GM03348 (cell line): ENCODE results near the gene ANTXR1.

Source experiments
- DNase-seq: peaks from one replicate; pipeline ENCODE4 v3.0.0; 2012; ENCODE audit warnings: low spot score

Gene ANTXR1

DNA sequence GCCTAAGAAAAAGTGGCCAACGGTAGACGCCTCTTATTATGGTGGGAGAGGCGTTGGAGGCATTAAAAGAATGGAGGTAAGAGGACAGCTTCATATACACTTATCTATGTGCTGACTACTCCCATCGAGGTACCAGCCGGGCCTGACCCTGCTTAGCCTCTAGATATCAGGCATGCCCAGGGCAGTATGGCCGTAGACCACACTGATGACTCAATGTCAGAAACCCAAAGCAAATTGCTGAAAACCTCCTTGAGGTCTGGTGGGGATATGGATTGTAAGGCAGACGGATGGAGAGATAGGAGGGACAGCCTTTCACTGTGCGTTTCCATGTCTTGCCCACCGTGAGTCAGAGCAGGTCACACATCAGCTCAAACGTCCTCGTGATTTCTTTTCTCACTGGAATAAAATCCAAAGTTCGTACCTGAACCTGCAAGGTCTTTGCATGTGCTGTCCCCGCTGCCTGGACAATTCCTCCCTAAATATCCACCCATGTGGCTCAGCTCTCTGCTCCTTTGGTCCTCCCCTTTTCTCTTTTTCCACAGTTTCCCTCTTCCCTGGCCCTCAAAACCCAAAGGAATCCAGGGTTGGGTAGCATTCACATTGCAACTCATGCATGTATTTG lies 168.9 kb downstream of the ANTXR1 start:
- DNase-seq: no peak

DNA sequence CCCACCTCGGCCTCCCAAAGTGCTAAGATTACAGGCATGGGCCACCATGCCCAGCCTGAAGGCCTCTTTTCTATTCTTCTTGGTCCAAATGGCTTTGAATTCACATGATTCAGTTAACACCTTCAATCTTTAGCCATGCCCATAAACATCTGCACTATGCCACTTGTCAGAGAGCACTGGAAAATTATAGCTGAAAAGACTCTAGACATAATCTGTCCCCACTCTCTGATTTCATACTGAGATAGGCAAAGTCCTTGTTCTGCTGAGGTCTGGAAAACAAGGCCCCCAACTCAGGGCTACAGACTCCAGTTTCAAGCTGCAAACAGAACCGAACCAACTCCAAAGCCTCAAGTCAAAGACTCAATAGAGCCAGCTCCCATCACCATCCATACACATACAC lies 170.7 kb downstream of the ANTXR1 start:
- DNase-seq: no peak

DNA sequence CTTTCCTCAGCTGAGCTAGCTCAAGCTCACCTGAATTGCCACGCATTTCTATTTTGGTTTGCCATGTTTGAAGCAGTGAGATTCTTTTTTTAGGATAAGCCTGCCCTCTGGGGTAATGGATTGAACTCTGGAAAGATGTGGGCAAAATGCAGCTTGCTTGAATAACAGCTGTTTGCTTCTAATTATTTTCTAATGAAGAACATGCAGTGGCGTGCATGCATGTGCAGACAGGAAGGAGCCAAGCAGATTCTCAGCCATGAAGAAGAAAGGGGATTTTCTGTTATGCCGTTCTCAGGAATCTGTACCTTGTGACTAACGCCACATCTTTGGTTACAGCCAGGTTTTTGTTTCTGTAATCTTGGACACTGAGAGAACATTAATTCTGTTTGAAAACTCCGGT lies 171.2 kb downstream of the ANTXR1 start:
- DNase-seq: no peak

DNA sequence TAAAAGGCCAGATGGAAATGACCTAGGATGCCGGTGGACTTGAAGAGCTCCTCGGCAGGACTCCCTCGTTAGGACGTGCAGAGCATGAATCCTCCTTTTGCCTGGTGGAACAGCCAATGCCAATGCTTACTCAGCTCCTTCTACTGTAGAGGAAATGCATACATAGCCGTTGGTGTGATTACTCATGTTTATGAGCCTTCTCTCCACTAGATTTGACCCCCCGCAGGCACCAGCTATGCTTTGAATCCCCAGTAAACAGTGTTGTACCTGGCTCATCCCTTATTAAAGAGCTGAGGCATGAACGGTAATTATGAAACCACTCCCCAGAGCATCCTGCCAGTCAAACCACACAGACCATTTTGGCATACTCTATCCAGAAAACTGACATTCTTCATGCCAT lies 172.8 kb downstream of the ANTXR1 start:
- no peak for DNase-seq

DNA sequence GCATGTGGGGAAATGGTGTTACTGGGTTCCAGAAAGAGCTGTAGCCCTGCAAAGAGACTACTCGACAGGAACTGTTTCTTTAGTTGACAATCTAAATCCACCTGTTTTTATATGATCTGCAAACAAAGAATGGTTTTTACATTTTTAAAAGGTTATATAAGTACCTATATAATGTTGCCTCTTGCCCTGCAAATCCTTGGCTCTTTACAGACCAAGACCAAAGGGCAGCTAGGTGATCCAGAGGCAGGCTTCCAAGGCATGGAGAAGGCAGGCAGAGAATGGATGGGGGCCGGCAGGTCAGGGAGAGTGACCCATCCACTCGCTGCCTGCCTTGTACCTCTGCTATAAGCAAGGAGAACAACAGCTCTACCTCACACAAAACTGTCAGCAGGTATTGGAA lies 173.6 kb downstream of the ANTXR1 start:
- DNase-seq: no peak

DNA sequence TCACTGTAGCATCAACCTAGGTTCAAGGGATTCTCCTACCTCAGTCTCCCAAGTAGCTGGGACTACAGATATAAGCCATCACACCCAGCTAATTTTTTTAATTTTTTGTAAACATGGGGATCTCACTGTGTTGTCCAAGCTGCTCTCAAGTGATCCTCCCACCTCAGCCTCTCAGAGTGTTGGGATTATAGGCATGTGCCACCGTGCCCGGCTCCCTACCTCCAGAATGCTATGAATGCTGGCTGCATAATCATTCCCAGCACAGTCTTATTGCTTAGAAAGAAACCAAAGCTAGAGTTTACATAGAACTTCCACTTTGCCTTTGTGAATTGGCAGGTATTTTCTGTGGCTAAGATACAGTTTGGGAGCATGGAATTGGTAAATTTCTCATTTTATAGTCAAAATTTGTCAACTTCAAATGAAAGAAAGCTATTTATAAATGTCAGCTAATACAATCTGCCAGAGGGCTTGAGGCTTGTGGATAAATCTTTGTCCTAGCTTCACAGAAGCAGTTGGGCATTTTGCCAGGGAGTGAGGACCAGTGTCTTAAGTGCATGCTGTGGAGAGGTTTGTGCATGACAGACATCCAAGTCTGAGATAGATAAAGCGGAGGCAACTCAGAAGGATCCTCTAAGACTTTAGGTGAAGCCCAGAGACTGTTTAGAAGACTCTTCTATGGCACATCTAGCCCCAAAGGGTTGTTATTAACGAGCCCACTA lies 175.4 kb downstream of the ANTXR1 start:
- DNase-seq: no peak

DNA sequence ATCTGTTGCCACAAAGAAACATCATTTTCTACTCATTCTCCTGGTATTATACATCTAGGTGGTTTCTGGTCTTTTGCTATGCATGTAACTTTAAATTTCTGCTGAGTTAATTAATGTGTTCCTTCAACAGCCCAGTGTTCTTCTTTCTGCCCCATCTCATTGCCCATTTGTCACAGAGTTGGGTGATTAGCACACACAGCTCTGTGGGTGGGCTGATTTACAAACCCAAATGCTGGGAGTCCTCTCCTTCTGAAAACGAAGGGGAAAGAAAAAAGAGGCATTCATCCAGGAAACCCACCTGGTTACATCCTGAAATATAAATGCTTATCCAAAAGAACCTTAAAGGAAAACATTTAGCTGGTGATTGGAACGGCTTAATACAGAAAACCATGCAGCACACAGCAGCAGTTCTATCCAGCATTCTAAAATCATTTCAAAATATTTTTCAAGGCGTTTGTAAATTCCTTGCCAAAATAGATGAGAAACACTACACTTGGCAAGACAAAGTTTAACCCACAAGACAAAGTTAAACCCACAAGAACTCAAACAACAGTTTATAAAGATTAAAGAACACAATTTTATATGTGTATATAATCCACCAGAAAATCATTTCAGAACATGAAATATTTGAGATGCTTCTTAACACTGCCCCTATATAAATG lies 177.9 kb downstream of the ANTXR1 start:
- DNase-seq: peak; percentile 33

DNA sequence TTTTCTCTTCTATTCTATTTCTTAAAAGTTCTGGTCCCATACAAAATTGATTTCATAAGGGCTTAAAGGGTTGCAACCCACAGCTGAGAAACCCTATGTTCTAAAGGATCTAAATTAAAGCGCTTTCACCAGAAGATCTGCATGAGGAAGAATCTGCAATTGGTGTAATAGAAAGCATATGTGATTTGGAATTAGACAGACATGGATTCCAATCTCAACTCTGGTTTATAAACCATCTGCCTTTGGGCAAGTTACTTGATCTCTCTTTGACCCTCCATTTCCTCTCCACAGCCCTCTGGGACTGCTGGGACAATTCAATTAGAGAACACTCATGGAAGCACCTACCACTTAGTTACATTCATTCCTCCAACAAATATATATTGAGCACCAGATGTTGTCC lies 178.7 kb downstream of the ANTXR1 start:
- DNase-seq: peak; percentile 32

DNA sequence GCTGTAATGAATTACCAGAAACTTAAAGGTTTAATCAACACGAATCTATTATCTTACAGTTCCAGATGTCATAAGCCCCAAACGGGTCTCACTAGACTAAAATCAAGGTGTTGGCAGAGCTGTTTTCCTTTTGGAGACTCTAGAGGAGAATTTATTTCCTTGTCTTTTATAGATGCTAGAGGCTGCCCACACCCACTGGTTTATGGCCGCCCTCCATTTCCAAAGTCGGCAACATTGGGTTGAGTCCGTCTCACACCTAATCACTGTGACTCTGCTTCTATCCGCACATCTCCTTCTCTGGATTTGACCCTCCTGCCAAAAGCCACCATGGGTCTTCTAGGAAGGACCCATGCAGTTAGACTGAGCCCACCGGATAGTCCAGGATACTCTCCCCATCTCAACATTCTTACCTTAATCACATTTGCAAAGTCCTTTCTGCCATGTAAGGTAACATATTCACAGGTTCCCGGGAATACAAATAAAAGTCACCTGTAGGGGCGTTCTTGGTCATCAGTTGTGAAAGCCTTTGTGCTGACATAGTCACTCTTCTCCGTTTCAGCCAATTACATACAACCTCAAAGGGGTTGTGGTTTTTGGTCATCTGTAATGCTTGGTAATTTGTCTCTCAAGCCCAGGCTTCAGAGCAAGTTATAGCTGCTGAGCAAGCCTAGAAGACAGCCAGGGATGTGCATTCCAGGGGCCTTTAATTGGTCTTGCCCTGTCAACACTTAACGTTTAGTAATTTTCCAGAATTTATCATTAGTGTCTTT lies 179.4 kb downstream of the ANTXR1 start:
- peak; percentile 58 for DNase-seq

DNA sequence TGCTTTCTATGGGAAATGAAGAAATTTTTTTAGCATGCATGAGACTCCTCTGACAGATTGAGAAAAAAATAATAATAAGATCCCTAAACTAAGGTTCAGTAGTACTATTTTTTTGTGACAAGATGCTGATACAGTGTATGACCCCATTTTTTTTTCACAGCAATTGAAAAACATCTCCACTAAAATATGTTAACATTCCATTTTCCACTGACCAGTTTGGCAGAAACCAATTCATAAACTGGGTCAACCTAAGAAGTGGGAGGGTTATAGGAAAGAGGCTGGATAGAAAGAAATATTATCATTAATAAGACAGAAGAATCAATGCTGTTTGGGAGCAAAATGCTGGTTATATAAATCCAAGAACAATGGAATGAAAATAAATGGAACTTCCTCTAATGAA lies 182.7 kb downstream of the ANTXR1 start:
- DNase-seq: no peak

DNA sequence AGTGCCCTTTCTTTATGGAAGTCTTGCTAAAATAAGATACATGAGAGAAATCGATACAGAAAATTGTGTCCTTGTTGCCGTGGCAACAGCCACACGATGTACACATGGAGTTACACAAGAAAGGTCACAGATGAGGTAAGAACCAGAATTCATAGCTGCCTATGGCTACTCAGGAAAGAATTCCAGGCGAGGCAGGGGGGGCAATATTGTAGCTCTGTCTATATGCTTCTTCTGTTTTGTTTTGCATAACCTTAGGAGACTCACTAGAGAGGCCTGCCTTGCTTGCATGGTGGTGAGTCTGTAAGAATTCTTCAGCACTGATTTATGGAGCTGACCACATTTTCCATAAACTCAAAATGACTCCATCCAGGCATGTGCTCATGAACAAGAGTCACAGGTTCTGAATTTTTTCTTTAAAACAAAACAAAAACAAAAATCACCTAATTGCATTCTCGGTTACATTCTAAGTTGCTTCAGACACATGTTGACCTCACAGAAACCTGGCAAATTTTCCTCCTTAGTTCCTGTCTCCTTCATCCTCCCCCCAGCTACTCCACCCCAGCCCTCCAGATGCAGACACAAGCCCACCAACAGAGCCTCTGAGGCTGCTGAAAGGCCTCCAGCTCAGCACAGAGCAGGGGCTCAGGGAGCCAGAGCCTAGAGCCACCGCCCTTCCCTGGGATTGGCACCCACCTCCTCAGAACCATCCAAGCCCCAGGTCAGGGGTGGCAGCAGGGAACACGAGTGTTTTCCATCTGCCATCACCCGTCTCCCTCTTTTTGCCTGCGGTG lies 183.5 kb downstream of the ANTXR1 start:
- DNase-seq: peak; percentile 70

DNA sequence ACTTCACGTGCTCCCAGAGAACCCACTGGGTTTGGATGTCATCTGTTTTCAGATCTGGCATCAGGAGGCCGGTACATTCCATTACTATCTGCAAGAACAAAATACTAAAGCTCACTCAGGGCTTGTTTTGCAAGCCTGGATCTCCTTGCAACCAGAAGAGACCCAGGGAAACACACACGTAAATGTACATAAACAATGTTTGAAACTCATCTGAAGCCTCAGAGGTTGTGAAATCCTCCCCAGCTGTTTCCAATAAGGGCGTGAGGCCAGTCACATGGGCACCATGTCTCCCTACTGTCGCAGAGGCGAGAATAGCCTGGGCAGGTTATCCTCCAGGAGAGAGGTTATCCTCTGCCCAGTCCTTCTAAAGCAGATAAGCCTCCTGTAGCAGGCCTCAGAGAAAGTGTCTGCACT lies 187.1 kb downstream of the ANTXR1 start:
- peak; percentile 45 for DNase-seq

DNA sequence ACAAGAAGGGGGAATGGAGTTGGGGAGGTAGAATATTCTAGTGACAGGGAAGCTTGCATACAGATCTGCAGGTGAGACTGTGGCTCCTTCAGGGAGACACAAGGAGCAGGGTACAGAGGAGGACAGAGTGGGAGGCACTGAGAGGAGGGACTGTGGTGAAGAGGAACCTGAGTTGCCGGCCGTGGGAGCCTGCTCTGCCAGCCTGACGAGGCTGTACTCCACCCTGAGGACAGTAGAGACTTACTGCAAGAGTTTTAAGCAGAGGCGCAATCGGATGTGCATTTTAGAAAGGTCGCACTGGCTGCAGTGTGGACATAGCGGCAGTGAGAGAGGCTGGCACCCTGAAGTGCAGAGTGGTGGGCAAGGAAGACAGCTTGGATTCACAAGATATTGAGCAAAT lies 188.3 kb downstream of the ANTXR1 start:
- DNase-seq: no peak

DNA sequence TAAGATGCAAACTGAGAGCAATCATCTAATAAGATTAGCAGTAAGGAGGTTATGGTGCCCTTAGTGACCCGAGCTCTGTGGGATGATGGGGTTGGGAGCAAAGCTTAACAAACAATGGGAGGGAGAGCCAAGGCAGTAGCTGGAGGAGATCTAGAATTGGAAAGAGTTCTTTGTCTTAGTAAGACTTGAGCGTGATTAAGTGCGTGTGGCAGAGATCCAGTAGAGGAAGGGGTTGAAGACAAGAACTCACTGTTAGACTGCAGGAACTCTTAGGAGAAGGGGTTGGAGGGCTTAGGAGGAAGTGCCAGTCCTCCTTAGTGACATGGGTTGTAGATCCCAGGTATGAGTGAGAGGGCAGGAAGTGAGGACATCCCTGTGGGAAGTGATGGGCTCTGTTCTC lies 189.3 kb downstream of the ANTXR1 start:
- DNase-seq: no peak

DNA sequence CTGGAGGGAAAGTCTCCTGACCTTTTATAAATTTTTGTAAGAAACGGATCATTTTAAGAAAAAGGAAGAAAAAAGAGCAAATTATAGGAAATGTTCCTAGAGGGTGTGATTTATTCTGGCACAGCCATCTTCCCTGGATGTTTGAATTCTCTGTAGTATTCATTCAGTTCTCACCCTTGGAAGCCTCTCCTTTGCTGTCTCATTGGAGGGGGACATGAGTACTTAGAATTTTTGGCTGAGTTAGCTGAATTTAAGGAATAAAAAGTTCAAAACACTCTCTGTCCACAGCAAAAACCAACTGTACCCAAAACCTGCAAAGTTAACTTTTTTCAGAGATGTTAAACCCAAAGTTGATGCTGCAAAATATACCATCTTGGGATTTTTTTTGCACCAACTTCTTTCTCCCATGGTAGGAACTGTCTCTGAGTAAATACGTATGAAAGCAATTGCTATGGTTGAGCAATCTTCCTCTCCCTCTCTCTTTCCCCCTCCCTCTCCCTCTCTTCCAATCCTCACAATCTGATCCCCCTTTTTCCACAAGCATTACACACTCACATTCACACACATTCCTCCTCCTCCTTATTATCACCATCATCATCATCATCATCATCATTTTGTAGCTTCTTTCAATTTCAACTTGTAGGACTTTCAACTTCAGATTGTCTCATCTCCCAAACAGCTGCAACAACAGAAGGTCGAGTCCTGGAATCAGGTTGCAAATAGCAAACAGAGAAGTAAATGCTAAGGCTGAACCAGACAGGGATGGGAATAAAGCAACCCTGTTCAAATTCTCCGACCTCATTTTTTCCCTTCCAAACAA lies 190.4 kb downstream of the ANTXR1 start:
- DNase-seq: no peak

DNA sequence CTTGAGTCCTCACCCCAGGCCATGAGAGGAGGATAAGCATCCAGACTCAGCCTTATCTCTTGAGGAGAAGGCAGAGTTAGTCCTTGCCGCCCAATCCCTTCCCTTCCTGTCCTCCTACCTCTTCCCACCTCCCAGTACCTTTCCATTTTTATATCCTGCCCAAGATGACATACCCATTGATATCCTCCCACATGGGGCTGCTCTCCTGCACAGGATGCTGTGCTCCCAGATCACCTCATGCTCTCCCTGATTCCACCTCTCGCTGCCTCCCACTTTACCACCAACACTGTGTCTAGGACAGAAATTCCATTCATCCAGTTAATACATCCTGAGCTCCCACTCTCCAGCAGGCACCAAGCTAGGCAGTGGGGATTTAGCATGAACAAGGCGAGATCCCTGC lies 191.7 kb downstream of the ANTXR1 start:
- no peak for DNase-seq

DNA sequence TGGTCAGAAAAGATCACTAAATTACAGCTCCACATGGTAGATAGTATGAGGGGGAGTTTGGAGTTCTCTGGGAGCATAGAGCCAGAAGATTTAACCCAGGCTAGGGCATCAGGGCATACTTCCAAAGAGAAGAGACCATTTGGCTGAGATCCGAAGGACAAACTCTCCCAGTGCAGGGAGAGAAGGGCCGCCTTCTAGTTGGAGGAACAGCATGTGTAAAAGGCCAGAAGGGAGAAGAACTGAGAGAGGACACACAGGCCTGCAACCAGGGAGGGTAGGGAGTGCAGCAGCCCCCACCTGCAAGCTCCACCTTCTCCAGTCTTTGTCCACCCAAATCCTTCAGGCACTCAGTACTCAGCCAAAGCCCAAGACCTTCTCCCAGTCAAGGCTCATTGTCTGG lies 192.1 kb downstream of the ANTXR1 start:
- no peak for DNase-seq

DNA sequence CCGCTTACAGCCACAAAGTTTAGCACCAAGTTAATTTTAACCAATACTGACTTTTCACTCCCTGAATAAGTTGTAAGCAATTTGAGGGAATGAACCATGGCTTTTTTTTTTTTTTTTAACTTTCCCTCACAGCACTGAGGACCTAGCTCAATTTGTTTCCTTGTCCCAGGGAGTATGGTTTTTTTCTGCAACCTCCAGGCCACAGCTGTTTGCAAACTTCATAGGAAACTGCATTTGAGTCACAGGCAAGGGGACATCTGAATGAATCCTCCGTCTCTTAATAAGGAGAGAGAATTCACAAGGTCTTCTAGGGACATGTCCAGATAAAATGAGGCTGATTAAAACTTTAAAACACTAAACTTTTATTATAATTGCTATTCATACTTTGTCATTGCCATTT lies 192.5 kb downstream of the ANTXR1 start:
- DNase-seq: no peak

DNA sequence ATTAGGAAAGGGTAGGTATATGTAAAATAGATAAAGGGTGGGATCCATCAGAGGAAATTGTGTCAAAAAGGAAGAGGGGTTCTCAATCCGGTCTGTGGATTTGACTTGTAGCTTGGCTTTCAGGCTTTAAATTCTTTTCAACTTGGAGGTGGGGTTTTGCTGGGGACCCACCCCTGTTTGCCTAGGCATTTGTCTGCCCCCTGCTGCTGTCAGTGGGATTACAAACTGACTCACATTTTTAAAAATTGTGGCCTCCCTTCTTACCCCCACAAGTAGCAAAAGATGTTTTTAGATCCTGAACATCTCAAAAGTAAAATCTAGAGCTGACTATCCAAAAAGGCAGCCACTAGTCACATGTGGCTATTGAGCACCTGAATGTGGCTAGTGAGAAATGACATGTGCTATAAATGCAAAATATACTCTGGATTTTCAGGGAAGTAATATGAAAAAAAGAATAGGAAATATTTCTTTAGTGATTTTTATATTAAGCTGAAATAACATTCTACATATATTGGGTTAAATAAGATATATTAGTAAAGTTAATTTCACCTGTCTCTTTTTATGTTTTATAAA lies 195.1 kb downstream of the ANTXR1 start:
- DNase-seq: no peak

DNA sequence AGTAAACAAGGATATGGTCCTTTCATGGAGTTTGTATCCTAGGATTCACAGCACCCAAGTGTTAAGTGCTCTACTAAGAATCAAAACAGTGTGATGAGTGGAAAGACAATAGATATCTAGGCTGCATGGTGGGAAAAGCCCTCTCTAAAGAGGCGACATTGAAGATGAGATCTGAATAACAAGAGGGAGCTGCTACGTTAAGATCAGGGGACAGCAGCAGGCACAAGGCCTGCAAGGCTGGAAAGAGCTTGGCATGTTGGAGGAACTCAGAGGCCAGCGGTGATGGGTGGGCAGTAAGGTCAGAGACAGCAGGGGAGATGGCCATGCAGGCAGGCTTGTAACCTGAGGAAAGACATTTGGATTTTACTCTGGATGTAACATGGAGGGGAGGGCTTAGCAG lies 196.5 kb downstream of the ANTXR1 start:
- no peak for DNase-seq

DNA sequence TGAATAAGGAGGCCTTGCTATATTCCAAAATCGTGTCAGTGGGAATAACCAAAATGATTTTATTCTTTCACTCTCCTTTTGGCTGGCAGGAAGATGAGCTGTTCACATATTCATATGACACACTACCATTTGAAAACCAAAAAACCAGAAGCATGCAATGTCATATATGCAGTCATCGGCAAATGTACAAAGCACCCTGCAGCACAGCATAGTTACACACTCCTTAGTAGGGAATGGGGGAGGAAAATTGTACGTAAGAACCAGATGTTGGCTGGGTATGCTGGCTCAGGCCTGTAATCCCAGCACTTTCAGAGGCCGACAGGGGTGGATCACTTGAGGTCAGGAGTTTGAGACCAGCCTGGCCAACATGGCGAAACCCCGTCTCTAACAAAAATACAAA lies 197.4 kb downstream of the ANTXR1 start:
- no peak for DNase-seq
